Posterior vena cava (tissue), 2 donors: Measurements from ENCODE around the gene HTR2C. TPM values are rescaled to one million over a fixed set of nuclear protein-coding genes. Genes with fewer than 3 reads are reported as not detected.

Experiments
- DNase-seq: peaks from one replicate; pipeline ENCODE4 v3.0.0-alpha.2; 2020; ENCODE audit warnings: low spot score
- intact Hi-C, 2 donors: fragments of 100-400 bp; cut with DNase I; formaldehyde crosslinking; loops; one replicate each; pipeline versions ENCODE4 v1.14.1 to v1.14.2; 2022 to 2023
- total RNA-seq, 2 donors: library from RNA; stranded (reverse); fragmentation: NEBNext Ultra II Directional; extraction: Animal tissue kit (Norgen Biotek cat#: 25700); gene quantifications; one replicate each; pipeline ENCODE4 v1.2.1, GENCODE V29; 2021
- donor health status: DM: yes; HTN: yes; CAD: no.
- donor health status: DM: yes; HTN: yes; CAD: no.

HTR2C gene
- total RNA-seq, 2 donors from 2014 or later = not detected

- no peak for DNase-seq
- intact Hi-C loops = no loop called here
Measured at GRCh38 chrX:114709406-114709805, 125.5 kb downstream of the HTR2C start.

GRCh38 chrX:114710571-114710970, 126.7 kb downstream of the HTR2C start:
- intact Hi-C loops = no loop called here
- DNase-seq = no peak

DNA sequence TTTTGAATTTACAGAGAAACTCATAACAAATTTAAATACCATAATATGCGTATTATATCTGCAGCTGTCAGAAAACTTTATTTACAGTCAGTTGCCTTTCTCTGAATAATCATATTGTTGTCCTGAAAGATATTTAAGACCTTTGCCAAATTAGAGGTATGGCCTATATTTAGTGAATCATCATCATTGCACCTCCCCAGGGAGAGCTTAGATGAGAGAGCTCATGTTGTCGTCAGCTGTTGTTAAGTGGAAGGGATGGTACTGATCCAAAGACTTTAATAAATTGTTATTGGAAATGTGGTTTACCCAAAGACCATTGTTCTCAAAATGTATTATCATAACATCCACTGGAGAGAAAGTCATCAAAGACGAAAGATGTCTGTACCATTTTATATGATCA, 128.6 kb downstream of the HTR2C start:
- no peak for DNase-seq
- intact Hi-C loops = no loop called here

GRCh38 chrX:114715096-114715495, 131.2 kb downstream of the HTR2C start:
- intact Hi-C loops = no loop called here
- no peak for DNase-seq

- intact Hi-C loops = no loop called here
- no peak for DNase-seq
Measured at GRCh38 chrX:114717921-114718320, 134.0 kb downstream of the HTR2C start.

DNA sequence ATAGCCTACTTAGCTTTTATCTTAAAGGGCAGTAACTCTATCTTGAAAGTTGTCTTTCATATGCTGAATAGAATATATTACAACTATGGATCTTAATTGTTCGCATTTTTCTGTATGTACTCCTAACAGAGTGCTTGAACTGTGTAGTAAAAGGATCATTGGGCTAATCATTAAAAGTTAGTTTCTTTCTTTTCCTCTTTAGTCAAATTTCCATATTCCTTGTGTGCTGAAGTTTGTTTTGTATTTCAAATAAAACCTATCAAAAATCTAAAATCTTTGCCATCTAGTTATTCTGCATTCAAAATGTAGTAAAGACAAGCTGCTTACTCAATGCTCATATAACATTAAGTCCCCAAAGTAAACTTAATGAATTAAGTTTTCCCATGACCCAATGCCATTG, 182.7 kb downstream of the HTR2C start:
- intact Hi-C loops = no loop called here
- DNase-seq = no peak

DNA sequence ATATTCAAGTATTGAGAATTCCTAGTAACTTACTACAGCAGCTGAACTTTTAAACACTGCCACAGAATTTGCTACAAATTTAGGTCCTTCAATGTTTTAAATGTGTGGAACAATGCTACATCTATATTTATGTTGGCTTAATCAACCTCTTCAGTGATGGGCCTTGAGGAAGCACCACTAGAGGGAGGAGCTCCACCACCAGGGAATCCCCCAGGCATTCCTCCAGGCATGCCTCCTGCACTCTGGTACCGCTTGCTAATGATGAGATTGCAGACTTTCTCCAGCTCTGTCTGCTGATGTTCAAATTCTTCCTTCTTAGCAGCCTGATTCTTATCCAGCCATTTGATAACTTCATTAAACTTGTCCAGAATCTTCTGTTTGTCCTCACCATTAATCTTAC, 190.8 kb downstream of the HTR2C start:
- intact Hi-C loops = no loop called here
- no peak for DNase-seq

GRCh38 chrX:114782925-114783324, 199.0 kb downstream of the HTR2C start:
- intact Hi-C loops = no loop called here
- no peak for DNase-seq

GRCh38 chrX:114787061-114787460, 203.2 kb downstream of the HTR2C start:
- intact Hi-C loops = no loop called here

GRCh38 chrX:114797494-114797893, 213.6 kb downstream of the HTR2C start:
- no peak for DNase-seq
- intact Hi-C loops = no loop called here

More at GRCh38 chrX:114787061-114787460, 203.2 kb downstream of the HTR2C start:
- DNase-seq = no peak

DNA sequence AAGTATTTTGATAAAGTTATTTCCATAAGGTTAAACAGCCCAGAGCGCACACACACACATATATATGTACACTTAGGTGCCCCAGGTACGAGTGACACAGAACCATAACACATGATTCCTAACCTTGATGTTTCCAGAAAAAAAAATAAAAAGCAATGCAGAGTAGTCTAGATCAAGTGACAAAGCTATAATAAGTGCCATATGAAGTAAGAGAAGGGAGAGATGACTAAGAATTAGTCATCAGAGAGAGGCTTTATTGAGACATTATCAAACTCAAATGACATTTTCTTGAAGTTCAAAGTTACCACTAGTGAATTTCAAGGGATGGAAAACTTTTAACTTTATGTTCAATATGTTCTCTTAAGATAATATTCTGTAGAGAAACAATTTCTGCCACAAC, 215.0 kb downstream of the HTR2C start:
- intact Hi-C loops = no loop called here
- no peak for DNase-seq

GRCh38 chrX:114800719-114801118, 216.8 kb downstream of the HTR2C start:
- intact Hi-C loops = no loop called here
- no peak for DNase-seq

DNA sequence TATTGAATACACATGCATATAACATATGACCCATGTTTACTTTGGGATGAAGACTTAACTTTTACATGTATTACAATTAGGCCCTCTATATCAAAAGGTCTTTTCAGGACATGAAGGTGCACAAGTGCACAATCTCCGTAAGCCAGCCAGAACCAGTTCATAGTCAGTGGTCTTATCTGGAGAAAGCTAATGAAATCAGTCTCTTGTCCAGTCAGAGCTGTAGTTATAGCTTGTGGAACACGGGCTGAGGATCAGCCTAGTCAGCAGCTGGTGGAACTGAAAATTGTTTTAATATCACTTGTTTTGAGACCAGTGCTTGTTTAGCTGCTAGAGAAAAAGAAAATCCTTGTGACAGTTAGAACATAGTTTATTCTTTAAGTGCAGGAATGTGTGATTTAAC, 235.6 kb downstream of the HTR2C start:
- intact Hi-C loops = no loop called here

GRCh38 chrX:114841051-114841450, 257.2 kb downstream of the HTR2C start:
- intact Hi-C loops = no loop called here
- no peak for DNase-seq

More for the DNA sequence above, 235.6 kb downstream of the HTR2C start:
- no peak for DNase-seq

- intact Hi-C loops = no loop called here
- no peak for DNase-seq
Measured at GRCh38 chrX:114842181-114842580, 258.3 kb downstream of the HTR2C start.

GRCh38 chrX:114889481-114889880, 305.6 kb downstream of the HTR2C start:
- no peak for DNase-seq
- intact Hi-C loops = no loop called here

DNA sequence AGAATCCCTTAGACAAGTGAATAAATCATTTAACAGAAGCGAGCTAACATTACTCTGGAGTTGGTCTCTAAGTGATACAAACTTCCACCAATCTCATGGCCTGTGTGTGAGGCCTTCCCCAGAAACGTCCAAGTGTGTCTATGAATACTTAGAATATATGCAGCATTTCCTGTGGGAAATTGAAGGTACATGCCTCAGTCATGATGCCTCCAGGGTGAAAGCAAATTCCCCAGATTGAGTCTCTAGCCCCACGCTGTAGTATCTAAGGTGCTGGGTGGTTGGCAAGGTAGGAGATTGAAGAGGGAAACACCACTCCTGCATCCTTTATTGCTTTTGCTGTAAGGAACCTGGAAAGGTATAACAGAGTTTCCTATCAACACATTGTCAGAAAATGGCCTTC, 319.7 kb downstream of the HTR2C start:
- DNase-seq = no peak
- intact Hi-C loops = no loop called here

DNA sequence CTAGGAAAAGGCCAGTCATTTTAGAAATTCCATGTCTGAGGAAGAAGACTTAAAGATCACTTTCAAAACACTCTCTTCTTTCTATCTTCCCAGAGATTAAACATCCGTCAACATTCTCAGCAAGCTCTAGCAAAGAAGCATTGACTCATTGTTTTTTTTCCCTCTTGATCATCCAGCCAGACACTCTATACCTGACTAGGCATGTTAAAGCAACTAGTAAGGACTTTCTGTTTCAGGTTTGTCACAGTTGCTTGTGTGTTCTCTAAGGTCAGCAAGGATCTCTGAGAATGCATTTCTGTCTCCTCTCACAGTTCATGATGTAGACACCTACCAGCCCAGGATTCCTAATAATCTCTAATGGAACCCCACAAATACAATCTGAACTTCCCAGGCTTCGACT, 321.4 kb downstream of the HTR2C start:
- intact Hi-C loops = no loop called here
- no peak for DNase-seq

DNA sequence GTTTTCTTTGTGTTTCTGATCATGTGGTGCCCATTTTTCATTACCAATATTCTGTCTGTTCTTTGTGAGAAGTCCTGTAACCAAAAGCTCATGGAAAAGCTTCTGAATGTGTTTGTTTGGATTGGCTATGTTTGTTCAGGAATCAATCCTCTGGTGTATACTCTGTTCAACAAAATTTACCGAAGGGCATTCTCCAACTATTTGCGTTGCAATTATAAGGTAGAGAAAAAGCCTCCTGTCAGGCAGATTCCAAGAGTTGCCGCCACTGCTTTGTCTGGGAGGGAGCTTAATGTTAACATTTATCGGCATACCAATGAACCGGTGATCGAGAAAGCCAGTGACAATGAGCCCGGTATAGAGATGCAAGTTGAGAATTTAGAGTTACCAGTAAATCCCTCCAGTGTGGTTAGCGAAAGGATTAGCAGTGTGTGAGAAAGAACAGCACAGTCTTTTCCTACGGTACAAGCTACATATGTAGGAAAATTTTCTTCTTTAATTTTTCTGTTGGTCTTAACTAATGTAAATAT, 323.2 kb downstream of the HTR2C start:
- intact Hi-C loops = no loop called here
- no peak for DNase-seq

GRCh38 chrX:114924423-114924822, 340.5 kb downstream of the HTR2C start:
- no peak for DNase-seq
- intact Hi-C loops = no loop called here

GRCh38 chrX:114924856-114925255, 341.0 kb downstream of the HTR2C start:
- DNase-seq = no peak
- intact Hi-C loops = no loop called here

DNA sequence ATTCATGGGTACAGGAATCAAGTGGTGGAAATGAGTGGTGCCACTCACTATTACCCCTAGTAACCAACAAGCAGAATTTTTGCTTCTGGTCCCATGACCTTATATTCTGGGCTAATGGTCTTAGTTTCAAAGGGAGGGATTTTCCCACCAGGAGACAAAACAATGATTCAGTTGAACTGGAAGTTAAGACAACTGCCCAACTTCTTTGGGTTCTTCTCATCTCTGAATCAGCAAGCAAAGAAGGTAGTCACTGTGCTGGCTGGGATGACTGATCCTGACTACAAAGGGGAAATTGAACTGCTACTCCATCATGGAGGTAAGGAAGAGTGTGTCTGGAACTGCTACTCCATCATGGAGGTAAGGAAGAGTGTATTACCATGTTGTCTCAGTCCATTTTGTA, 346.3 kb downstream of the HTR2C start:
- no peak for DNase-seq
- intact Hi-C loops = no loop called here
